Urothelium cell line (cell line): ENCODE data around the gene BATF3.
"Not testable (repeated sequence)": the region's sequence is repeated elsewhere in the genome, so short reads cannot be mapped to it uniquely, and the experiment has no call there.

Experiments
- DNase-seq: peaks from one replicate; pipeline ENCODE4 v3.0.0; 2011; ENCODE audit warnings: low spot score, mixed read lengths
- FAIRE-seq: peaks from 2 replicates; lab custom pipeline; 2011; peaks lifted over from hg19 to GRCh38; lab: Jason Lieb, UNC

The BATF3 gene

GRCh38 chr1:212664409-212665199 is 35.0 kb downstream of the BATF3 start:
- no peak for DNase-seq
- no peak for FAIRE-seq

DNA sequence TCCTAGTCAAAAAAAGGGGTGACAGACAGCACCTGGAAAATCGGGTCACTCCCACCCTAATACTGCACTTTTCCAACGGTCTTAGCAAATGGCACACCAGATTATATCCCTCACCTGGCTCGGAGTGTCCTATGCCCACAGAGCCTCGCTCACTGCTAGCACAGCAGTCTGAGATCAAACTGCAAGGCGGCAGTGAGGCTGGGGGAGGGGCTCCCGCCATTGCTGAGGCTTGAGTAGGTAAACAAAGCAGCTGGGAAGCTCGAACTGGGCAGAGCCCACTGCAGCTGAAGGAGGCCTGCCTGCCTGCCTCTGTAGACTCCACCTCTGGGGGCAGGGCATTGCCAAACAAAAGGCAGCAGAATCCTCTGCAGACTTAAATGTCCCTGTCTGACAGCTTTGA is 41.4 kb downstream of the BATF3 start:
- not testable (repeated sequence) for FAIRE-seq

DNA sequence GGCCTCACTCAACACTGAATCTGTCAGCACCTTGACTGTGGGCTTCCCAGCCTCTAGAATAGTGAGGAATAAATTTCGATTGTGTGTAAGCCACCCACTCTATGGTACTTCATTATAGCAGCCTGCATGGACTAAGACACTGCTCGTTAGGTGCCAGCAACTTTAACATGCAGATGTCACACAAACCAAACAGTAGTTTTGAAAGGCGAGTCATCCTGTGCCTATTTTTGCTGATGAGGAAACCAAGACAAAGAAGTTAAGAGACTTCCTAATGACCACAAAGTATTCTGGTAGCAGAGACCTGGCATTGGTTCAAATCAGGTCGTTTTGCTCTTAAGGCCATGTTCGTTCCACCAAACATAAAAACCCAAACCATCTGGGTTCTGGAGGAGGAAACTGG is 42.9 kb downstream of the BATF3 start:
- FAIRE-seq = no peak
- no peak for DNase-seq

More for the DNA sequence above, 41.4 kb downstream of the BATF3 start:
- DNase-seq = not testable (repeated sequence)

DNA sequence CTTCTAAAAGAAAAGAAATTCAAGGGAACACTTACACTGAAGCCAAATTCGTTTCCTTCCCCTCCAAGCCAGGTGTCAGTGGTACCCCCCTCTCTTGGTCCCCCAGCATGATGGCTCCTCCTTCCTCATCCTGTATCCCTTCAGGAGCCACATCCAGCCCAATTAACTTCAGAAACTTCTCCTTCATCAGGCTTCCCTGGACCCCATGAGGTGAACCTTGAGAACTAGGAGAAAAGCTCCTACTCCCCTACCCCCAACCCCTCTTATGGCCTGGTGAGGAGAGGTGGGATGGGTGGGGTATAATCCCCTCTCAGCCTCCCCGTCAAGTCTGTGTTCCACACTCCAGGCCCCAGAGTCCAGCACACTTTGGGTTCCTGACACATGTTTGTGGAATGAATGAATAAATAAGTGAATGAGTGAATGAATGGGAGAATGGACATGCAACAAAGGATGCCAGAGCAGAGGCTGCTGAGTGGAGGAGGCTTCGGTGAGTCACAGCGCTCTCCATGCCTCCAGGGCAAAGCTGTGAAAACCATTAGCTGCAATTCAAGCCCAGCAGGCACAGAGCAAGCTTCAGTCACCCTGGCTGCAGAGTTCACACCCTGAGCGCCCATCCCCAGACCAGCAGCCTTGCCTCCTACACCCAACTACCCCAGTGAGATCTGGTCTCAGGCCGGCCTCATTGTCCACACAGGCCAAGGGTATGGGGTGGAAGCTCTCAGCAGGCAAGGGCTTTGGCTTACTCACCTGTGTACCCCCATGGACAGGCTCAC is 43.8 kb downstream of the BATF3 start:
- no peak for DNase-seq
- no peak for FAIRE-seq

- DNase-seq (no peak), FAIRE-seq (no peak)
Observed at GRCh38 chr1:212652609-212653008, 47.0 kb downstream of the BATF3 start.

DNA sequence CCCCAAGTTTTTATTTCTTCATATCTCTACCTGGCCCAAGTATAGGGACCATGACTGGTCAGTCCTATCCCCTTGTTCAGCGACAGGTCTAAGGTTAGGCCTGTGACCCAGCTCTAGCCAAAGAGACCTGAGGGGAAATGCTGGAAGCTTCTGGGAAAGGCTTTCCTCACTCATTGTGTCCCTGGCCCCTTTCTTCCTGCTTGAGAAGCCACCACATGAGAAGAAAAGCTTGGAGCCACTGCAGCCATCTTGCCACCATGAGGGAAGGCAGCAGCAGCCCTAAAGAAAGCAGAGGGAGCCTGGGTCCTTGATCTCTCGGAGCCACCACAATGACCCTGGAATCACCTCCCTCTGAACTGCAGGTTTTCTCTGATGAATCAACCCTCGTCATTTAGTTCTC is 47.7 kb downstream of the BATF3 start:
- DNase-seq (no peak), FAIRE-seq (no peak)

- DNase-seq = no peak
Observed at GRCh38 chr1:212651521-212651920, 48.1 kb downstream of the BATF3 start.

GRCh38 chr1:212650228-212650627 is 49.4 kb downstream of the BATF3 start:
- no peak for FAIRE-seq

More at GRCh38 chr1:212651521-212651920, 48.1 kb downstream of the BATF3 start:
- no peak for FAIRE-seq

GRCh38 chr1:212649020-212649419 is 50.6 kb downstream of the BATF3 start:
- FAIRE-seq = no peak
- no peak for DNase-seq

More at GRCh38 chr1:212650228-212650627, 49.4 kb downstream of the BATF3 start:
- no peak for DNase-seq

GRCh38 chr1:212648431-212648830 is 51.2 kb downstream of the BATF3 start:
- no peak for FAIRE-seq
- no peak for DNase-seq

- no peak for FAIRE-seq
- DNase-seq = no peak
Observed at GRCh38 chr1:212647004-212647403, 52.6 kb downstream of the BATF3 start.

DNA sequence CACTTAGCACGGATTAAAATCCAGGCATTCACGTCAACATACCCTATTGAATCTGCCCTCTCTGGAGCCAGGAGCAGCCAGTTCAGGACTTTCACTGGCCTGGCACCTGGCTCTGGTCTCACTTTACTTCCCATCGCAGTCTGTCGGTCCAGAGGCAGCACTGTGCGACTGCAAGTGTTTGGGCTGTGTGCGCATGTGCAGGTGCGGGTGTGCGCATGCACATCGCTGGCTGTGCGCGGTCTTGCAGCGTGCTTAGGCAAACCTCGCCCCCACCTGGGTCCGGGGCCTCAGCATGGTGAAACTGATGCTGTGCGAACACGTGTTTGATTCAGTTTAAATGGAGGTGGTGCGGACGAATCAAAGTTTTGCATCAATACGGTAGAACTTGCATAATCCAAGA is 53.1 kb downstream of the BATF3 start:
- DNase-seq = no peak
- FAIRE-seq = no peak

DNA sequence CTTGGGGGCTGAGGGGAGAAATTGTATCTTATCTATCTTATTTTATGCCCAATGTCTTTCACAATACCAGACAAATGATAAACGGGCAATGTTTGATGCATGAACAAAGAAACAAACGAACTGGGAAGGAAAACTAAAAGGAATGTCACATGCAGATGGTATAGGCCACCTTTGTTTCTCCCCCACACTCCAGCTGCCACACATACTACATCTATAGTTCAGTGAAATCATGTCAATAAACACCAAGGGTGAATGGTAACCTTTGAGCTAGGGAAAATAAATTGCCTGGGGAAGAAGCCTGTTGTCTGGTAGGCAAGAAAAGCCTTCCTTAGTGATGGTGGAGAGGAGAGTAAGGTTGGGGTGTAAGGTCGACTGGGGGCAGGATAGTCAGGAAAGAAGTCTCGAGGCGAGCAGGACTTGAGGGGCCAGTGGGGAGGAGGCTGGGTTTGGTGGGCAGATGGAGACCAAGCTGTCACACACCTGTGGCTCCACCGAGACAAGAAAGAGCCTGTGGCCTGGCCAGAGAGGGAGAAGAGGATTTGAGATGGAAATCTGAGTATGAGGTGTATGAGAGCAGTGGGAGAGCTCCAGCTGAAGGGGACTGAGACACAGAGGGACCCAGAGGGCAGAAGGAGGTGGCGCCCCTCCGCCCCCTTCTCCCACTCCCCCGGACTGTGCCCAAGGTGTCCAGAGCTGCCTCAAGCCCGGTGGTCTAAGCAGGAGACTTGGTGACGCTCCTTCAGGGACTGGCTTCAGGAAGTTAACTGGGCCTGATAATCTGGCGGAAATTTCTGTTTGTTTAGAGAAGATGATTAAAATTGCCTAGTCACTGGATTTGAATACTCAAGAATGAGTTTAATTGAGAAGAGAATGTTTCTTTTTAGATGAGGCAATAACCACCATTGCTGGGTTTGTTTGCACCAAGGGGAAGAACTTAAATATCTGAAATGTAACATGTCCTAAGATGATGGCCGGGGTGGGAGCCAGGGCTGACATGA is 53.8 kb downstream of the BATF3 start:
- FAIRE-seq = no peak
- DNase-seq = no peak

GRCh38 chr1:212644866-212645545 is 54.6 kb downstream of the BATF3 start:
- no peak for FAIRE-seq

DNA sequence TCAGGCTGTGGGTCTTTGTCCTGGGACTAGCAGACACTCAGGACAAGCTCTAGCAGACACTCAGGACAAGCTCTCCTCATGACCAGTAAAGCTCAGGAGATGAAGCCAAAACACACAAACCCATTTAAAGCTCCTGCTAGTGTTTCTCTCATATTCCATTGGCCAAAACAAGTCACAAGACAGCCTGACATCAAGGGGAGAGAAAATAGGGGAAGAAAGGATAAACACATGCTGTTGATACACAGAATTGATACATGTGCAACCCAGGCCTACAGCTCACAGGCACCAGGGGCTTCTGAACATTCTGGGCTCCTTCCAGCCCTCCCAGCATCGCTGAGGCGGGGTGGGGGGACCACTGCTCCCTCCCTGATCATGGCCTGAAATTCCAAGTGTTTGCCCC is 55.8 kb downstream of the BATF3 start:
- FAIRE-seq (no peak), DNase-seq (no peak)

More at GRCh38 chr1:212644866-212645545, 54.6 kb downstream of the BATF3 start:
- DNase-seq = no peak

- DNase-seq (no peak), FAIRE-seq (no peak)
Observed at GRCh38 chr1:212641956-212642355, 57.7 kb downstream of the BATF3 start.

- FAIRE-seq = no peak
- no peak for DNase-seq
Observed at GRCh38 chr1:212640223-212640878, 59.3 kb downstream of the BATF3 start.

DNA sequence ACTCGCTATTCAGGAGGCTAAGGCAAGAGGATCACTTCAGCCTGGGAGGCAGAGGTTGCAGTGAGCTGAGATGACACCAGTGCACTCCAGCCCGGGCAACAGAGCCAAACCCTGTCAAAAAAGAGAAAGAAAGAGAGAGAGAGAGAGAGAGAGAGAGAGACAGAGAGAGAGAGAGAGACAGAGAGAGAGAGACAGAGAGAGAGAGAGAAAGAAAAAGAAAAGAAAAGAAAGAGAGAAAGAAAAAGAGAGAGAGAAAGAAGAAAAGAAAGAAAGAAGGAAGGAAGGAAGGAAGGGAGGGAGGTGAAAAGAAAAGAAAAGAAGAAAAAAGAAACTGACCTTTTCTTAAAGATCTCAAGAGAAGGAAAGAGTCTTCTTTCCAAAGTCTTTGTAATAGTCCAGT is 60.1 kb downstream of the BATF3 start:
- not testable (repeated sequence) for DNase-seq, FAIRE-seq

- FAIRE-seq = no peak
Observed at GRCh38 chr1:212638492-212639151, 61.0 kb downstream of the BATF3 start.

More at GRCh38 chr1:212638492-212639151, 61.0 kb downstream of the BATF3 start:
- DNase-seq = no peak
